GM21526 (cell line): ENCODE measurements around the gene INPP5A.
"Not testable (repeated sequence)": the region's sequence is repeated elsewhere in the genome, so short reads cannot be mapped to it uniquely, and the experiment has no call there.

ENCODE experiments used
- ATAC-seq: cut with Tn5 transposase; IDR thresholded peaks from one replicate; pipeline ENCODE4 v1.9.1; 2021; ENCODE audit warnings: moderate library complexity; ENCODE audit not compliant: unreplicated experiment, low FRiP score

Gene INPP5A

DNA sequence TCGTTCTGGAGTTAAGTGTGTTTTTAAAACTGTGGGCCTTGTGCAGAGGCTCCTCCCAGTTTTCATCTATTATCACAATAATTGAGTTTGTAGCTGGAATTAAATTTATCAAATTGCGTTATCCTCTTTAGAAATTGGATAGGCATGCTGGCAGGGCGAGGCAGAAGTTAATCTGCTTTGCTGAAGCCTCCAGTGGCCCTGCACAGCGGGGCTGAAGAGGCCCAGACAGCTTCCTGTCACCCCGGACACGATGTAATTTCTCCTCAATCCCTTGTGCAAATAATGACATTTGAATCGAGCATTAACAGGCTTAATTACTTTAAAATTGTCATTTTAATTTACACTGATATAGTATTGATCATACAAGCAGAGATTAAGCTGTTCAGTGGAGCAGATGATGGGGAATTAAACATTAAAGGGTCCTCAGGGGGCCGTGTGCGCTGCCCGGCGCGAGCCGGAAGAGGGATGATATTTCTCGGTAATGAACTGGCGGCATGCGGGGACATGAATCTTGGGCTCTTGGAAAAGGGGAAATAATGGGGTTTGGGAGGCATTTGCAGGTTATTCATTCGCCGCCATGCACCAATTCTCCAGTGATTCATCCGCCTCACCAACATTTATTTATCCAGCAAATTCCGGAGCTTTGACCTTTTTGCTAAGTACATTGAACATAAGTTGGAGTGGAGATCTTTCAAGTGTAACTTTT is 129.9 kb downstream of the INPP5A start:
- ATAC-seq = no peak

DNA sequence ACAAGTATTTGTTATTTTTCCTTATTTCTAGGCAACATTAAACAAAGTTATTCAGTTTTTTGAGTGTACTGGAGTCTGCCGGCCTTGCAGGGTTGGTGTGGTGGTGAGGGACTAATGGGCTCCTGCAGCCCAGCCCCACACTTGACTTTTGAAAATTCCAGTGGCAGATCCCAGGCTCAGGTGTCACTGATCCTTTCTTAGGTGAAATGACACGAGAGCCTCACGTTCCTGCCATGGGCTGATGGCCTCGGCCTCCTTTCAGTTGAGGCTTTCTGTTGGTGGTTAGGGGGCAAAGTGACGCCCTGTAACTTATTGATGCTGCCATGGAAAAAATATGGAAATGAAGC is 130.4 kb downstream of the INPP5A start:
- ATAC-seq = no peak

DNA sequence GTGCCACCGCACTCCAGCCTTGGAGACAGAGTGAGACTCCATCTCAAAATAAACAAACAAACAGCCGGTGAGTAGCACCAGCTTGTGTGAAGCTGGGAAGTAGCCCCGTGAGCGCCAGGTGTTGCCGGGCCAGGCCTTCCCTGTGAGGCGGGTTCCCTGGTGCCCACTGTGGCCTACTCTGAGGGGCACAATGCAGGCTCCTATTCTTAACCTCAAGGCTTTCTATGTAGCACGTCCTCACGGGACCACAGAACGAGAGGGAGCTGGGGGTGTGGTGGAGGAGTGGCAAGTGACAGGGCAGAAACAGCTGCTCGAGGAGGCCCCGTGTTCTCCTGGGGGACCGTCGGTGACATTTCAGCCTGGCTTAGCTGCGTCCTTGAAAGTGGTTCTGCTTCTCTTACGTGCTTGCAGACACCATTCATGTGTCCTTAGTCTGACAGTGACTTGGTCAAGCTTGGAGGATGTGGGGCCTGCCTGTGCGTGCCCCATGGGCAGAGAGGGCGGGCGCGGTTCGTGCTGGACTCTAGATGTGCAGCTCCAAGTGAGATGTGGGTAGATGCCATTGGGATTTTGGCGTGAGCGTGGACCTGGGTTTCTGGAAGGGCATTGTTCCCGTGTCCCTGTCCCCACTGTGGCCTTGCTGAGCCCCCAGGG is 131.7 kb downstream of the INPP5A start:
- ATAC-seq = no peak

- no peak for ATAC-seq
These were observed 133.1 kb downstream of the INPP5A start for GRCh38 chr10:132670546-132671227.

DNA sequence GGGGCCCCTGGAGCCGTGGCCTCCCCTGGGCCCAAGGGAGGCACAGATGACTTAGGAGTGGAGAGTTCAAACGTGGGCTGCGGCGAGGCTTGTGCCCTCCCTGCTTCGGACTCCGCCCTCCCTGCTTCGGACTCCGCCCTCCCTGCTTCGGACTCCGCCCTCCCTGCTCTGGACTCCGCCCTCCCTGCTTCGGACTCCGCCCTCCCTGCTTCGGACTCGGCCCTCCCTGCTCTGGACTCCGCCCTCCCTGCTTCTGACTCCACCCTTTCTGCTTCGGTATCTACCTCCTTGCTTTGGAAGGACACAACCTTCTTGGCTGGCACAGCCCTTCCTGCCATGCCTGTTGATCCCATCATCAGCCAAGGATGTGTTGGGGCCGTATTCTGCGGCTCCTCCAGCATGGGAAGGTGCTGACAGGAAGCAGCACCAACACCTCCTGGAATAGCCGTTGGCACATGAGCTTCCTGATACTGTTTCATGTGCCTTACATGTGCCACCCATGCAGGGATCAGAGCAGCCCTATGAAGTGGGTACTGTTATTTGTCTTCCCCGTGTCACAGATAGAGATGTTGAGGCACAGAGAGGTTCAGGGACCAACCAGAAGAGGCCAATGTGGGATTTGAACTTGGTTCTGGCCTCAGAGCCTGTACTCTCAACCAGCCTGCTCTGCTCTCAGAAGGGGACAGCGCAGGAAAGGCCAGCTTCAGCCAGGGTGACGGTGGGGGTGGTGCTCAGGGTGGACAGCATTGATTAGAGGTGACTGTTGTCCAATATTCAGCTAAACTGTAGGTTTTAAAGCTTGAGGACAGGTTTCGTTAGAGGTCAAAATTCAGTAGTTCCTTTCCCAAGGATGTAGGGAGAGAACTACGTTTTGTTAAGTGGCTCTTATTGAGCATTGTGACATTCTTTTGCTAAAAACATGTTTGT is 133.9 kb downstream of the INPP5A start:
- no peak for ATAC-seq

GRCh38 chr10:132673746-132674145 is 136.2 kb downstream of the INPP5A start:
- ATAC-seq = not testable (repeated sequence)

GRCh38 chr10:132674311-132674710 is 136.7 kb downstream of the INPP5A start:
- ATAC-seq = no peak

- no peak for ATAC-seq
These were observed 137.6 kb downstream of the INPP5A start for GRCh38 chr10:132675031-132675740.

DNA sequence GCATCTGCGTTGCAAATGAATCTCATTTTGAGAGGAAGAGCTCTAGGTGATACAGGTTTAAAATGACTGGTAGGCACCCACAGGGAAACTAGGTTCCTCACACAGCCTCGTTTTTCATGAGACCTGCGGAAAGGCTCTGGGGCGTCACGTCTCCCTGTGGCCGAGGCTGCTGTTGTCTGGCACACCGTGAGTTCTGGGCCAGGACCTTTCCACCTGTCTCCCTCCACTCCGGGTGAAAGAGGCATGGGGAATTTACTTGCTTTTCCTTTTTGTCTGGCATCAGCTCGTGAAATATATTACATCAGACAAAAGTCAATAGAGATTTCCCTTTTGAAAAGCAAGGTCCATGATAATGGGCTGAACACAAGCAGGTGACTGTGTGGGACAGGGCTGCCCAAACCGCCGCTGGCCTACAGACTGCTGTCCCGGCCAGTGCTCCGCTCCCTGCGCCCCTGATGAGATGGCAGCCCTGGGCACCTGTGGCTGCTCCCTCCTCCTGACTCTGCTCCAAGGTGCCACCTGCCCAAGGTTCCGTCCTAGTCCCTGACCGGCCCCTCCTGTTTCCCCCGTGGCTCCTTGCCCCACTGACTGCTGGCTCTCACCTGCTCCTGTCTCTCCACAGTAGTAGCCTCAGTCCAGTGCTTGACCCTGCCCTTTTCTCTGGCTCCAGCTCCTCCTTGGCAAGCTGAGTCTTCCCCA is 138.8 kb downstream of the INPP5A start:
- no peak for ATAC-seq

DNA sequence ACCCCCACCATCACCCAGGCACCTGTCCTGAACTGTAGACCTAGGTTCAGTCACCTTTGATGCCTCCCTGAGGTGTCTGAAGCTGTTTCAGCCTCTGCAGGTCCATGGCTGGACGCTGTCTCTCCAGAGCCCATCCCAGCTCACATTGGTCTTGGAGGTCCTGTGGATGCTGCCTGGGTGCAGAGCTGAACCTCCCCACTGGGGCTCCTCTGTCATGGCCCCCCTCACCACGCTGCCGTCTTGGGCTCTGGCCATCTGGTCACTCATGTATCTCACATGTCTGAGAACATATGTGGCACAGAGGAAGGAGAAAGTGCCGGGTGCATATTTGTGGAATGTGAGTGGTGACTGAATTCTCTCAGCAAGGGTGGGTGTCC is 139.5 kb downstream of the INPP5A start:
- ATAC-seq = no peak

- ATAC-seq = no peak
These were observed 140.1 kb downstream of the INPP5A start for GRCh38 chr10:132677473-132678227.

GRCh38 chr10:132678436-132679216 is 141.0 kb downstream of the INPP5A start:
- ATAC-seq = no peak

DNA sequence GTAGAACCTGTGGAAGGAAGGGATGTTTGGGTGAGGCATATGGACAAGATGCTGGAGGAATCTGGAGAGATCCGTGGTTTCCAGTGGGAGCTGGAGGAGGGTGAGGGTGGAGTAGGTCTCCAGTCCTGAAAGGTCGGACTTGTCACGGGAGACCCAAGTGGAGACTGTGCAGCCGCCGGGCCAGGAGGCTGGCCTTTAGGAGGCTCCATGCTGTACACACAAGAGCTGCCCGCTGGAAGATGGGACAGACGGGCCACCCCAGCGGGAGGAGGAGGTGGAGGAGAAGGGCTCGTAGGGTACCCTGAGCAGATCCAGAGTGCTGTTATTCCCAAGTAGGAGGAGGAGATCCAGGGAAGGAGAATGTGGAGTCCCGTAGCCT is 141.6 kb downstream of the INPP5A start:
- ATAC-seq = no peak

- no peak for ATAC-seq
These were observed 142.1 kb downstream of the INPP5A start for GRCh38 chr10:132679640-132680039.

DNA sequence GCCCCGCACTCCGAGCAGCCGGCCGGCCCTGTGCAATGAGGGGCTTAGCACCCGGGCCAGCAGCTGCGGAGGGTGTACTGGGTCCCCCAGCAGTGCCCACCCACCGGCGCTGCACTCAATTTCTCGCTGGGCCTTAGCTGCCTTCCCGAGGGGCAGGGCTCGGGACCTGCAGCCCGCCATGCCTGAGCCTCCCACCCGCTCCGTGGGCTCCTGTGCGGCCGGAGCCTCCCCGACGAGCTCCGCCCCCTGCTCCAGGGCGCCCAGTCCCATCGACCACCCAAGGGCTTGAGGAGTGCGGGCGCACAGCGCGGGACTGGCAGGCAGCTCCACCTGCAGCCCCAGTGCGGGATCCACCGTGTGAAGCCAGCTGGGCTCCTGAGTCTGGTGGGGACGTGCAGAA is 143.2 kb downstream of the INPP5A start:
- not testable (repeated sequence) for ATAC-seq

DNA sequence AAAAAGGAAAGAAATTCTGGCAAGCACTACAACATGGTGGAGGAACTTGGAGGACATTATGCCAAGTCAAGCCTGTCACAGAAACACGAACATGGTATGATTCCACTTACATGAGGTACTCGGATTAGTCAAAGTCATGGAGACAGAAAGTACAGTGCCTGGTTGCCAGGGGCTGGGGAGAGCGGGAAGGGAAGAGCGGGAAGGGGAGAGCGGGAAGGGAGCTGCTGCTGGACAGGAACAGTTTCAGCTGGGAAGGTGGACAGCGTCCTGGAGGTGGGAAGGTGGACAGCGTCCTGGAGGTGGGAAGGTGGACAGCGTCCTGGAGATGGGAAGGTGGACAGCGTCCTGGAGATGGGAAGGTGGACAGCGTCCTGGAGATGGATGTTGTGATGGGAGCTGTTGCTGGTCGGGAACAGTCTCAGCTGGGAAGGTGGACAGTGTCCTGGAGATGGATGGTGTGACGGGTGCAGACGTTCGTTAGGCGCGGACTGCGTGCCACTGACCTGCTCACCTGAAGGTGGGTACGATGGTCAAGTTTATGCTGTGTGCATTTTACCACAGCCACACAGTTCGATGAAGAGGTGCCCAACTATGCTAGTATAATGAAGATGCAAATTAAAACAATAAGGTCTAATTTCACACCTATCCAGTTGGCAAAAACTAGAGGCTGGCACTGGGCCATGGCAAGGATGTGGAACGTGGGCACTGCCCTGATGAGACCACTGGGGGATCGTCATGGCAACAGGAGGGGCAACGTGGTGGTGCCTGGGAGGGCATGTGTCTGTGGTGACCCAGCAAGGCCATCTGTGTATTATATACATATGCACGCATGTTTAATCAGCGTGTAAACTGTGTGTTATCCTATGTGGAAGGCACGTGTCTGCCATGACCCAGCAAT is 144.5 kb downstream of the INPP5A start:
- no peak for ATAC-seq
